ENCODE measurements around the gene HSPB6.

Gene HSPB6

GRCh38 chr19:35744430-35745327 is 12.2 kb downstream of the HSPB6 start:
- DNase-seq, result peak; percentile 37 to 94 (median 88)

- DNase-seq, result no peak
Observed at GRCh38 chr19:35743640-35744429, 13.0 kb downstream of the HSPB6 start.

GRCh38 chr19:35742121-35742724 is 14.6 kb downstream of the HSPB6 start, which contains the start of gene IGFLR1:
Gene IGFLR1 (minus strand): TSS chr19:35742452. CDS start chr19:35741180, 1,272 bp downstream.
- DNase-seq, result peak in 6 of 14 donors; percentile 12 to 45 (median 28)

- no peak for DNase-seq
Observed at GRCh38 chr19:35741203-35741515, 15.7 kb downstream of the HSPB6 start.

GRCh38 chr19:35740423-35741202 is 16.2 kb downstream of the HSPB6 start:
- DNase-seq, result peak; percentile 58 to 98 (median 94)

GRCh38 chr19:35740108-35740422 is 16.8 kb downstream of the HSPB6 start:
- no peak for DNase-seq

- no peak for DNase-seq
Observed at GRCh38 chr19:35739275-35740107, 17.3 kb downstream of the HSPB6 start.

- DNase-seq, result no peak
Observed at GRCh38 chr19:35738887-35739229, 18.0 kb downstream of the HSPB6 start.

- DNase-seq, result no peak
Observed at GRCh38 chr19:35738021-35738886, 18.6 kb downstream of the HSPB6 start.

- DNase-seq, result no peak
Observed at GRCh38 chr19:35736913-35737886, 19.6 kb downstream of the HSPB6 start.

GRCh38 chr19:35734889-35735288 is 21.9 kb downstream of the HSPB6 start:
- no peak for DNase-seq

- no peak for DNase-seq
Observed at GRCh38 chr19:35734273-35734672, 22.6 kb downstream of the HSPB6 start.

- no peak for DNase-seq
Observed at GRCh38 chr19:35733180-35734125, 23.4 kb downstream of the HSPB6 start.

- no peak for DNase-seq
Observed at GRCh38 chr19:35732540-35733179, 24.2 kb downstream of the HSPB6 start.

GRCh38 chr19:35731779-35732405 is 24.9 kb downstream of the HSPB6 start:
- DNase-seq, result no peak

GRCh38 chr19:35731353-35731752 is 25.5 kb downstream of the HSPB6 start:
- no peak for DNase-seq

GRCh38 chr19:35730326-35730725 is 26.5 kb downstream of the HSPB6 start:
- no peak for DNase-seq
